GM10248 (cell line): ENCODE data around the gene KCNQ2.

ENCODE experiments used
- CTCF ChIA-PET: fragments of 300-600 bp; sonication (Branson Sonifier 250); formaldehyde crosslinking; extraction: SDS; loops from one replicate; lab custom pipeline; 2021; ENCODE audit warnings: antibody characterized with exemption; lab: Yijun Ruan, JAX
- POLR2A ChIA-PET: fragments of 350-650 bp; sonication (Branson Sonifier 250); formaldehyde crosslinking; extraction: SDS; loops from one replicate; lab custom pipeline; 2020; ENCODE audit warnings: antibody characterized with exemption; lab: Yijun Ruan, JAX
- DNase-seq: peaks from one replicate; pipeline ENCODE4 v3.0.0; 2012; ENCODE audit errors: extremely low spot score
- TF ChIP-seq, protein P1 (sequence below): IDR thresholded peaks from 2 replicates; pipeline ENCODE4 v1.5.1; 2012; ENCODE audit warnings: mild to moderate bottlenecking, low read depth; ENCODE audit errors: extremely low read depth, missing control alignments, control extremely low read depth

KCNQ2 gene

DNA sequence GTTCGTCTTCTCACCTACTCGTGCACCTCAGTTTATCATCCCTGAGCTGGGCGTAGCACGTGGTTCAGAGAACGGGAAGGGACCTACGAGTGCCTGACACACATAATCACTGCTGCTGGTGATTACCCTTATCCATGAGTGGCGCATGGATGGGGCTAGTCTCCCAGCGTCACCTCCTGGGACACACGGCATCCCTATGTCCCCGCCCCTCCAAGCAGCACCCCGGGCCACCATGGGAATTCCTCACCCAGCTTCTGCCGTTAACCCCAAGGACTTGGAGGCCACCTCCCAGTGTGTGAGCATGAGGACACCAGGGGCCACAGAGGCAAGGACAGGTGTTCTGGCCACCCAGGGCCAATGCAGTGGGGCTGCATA is 121.1 kb downstream of the KCNQ2 start:
- POLR2A ChIA-PET, result no interaction called here
- DNase-seq, result no peak
- CTCF ChIA-PET, result no interaction called here
- TF ChIP-seq, protein P1, sequence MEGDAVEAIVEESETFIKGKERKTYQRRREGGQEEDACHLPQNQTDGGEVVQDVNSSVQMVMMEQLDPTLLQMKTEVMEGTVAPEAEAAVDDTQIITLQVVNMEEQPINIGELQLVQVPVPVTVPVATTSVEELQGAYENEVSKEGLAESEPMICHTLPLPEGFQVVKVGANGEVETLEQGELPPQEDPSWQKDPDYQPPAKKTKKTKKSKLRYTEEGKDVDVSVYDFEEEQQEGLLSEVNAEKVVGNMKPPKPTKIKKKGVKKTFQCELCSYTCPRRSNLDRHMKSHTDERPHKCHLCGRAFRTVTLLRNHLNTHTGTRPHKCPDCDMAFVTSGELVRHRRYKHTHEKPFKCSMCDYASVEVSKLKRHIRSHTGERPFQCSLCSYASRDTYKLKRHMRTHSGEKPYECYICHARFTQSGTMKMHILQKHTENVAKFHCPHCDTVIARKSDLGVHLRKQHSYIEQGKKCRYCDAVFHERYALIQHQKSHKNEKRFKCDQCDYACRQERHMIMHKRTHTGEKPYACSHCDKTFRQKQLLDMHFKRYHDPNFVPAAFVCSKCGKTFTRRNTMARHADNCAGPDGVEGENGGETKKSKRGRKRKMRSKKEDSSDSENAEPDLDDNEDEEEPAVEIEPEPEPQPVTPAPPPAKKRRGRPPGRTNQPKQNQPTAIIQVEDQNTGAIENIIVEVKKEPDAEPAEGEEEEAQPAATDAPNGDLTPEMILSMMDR, result no peak

DNA sequence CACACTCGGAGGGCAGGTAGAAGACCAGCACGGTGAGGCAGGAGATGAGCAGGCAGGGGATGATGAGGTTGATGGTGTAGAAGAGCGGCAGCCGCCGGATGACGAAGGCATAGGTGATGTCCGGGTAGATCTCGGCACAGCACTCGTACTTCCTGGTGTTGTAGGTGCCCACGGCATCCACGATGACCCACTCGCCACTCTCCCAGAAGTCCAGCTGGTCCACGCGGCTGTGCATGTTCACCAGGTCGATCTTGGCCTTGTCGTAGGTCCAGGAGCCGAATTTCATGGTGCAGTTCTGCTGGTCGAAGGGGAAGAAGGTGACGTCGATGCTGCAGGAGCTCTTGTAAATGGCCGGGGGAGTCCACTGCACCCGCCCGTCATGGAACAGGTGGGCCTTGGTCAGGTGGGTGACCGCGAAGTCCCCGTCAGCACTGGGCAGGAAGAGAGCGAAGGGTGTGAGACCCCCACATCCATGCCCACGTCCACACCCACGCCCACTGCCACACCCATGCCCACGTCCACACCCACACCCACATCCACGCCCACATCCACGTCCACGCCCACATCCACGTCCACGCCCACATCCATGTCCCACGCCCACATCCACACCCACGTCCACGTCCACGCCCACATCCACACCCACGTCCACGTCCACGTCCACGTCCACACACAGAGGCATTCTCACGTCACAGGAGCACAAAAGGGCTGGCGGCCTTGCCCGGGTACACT is 121.7 kb downstream of the KCNQ2 start:
- ChIA-PET POLR2A (no interaction called here), CTCF (no interaction called here)
- no peak for DNase-seq
- TF ChIP-seq, protein P1, result no peak
